GM12878 (cell line): Measurements from ENCODE around the gene CBX8. TPM values are rescaled to one million over a fixed set of nuclear protein-coding genes. Genes with fewer than 3 reads are reported as not detected.

ENCODE experiments used
- ATAC-seq: fragments of 200-7000 bp; cut with Tn5 transposase; 3 replicates; pipeline ENCODE4 v1.9.1; 2020; ENCODE audit warnings: mild to moderate bottlenecking, moderate library complexity
- BruUV-seq: library from RNA; stranded (reverse); fragments of 400-500 nt; replicated peaks from 2 replicates; lab custom pipeline; 2021; lab: Mats Ljungman, UMichigan
- CTCF ChIA-PET: fragments of 300-600 bp; sonication (Branson Sonifier 250); formaldehyde crosslinking; extraction: SDS; loops from one replicate; lab custom pipeline; 2021; ENCODE audit warnings: inconsistent platforms; lab: Yijun Ruan, JAX
- POLR2A ChIA-PET: fragments of 350-600 bp; formaldehyde crosslinking; extraction: SDS; loops from one replicate; lab custom pipeline; 2021; ENCODE audit warnings: inconsistent platforms; lab: Charles Lee
- RAD21 ChIA-PET: fragments of 300-600 bp; sonication (Branson Sonifier 250); formaldehyde crosslinking; loops from one replicate; lab custom pipeline; 2023; ENCODE audit warnings: antibody characterized with exemption; ENCODE audit not compliant: unreplicated experiment; lab: Charles Lee
- SMC1A ChIA-PET: fragments of 300-600 bp; sonication (Branson Sonifier 250); formaldehyde crosslinking; loops from one replicate; lab custom pipeline; 2023; ENCODE audit not compliant: unreplicated experiment, uncharacterized antibody; lab: Charles Lee
- DNase-seq: peaks from one replicate; pipeline ENCODE4 v3.0.0-alpha.2; 2011; ENCODE audit warnings: low read depth, low spot score
- FAIRE-seq: peaks from 3 replicates; lab custom pipeline; 2011; peaks lifted over from hg19 to GRCh38; lab: Jason Lieb, UNC
- H2AFZ ChIP-seq: 2 replicates; pipeline ENCODE4 v1.6.0; 2011; ENCODE audit warnings: low read depth, low read length, control low read depth; ENCODE audit not compliant: control insufficient read depth
- H3K27ac ChIP-seq: 2 replicates; pipeline ENCODE4 v1.5.1; 2011; ENCODE audit warnings: control low read depth; ENCODE audit not compliant: control insufficient read depth, insufficient read depth
- H3K27me3 ChIP-seq, 2 experiments: replicated peaks in 1 of 2; 2 replicates each; pipeline versions ENCODE4 v1.6.0 to v1.6.1; 2011; ENCODE audit warnings: low read length in 1 of 2; ENCODE audit not compliant: control insufficient read depth in 2 of 2, insufficient read depth in 2 of 2
- H3K36me3 ChIP-seq, 2 experiments: 2 replicates each; pipeline ENCODE4 v1.5.1; 2011; ENCODE audit warnings: low read length in 1 of 2; ENCODE audit not compliant: control insufficient read depth in 2 of 2, insufficient read depth in 2 of 2
- H3K4me1 ChIP-seq: 2 replicates; pipeline ENCODE4 v1.6.1; 2011; ENCODE audit warnings: mild to moderate bottlenecking, low read length, moderate library complexity, mixed read lengths; ENCODE audit not compliant: control insufficient read depth, insufficient read depth
- H3K4me2 ChIP-seq: 2 replicates; pipeline ENCODE4 v1.6.0; 2011; ENCODE audit warnings: control low read depth; ENCODE audit not compliant: control insufficient read depth, insufficient read depth
- H3K4me3 ChIP-seq: fragments of 200-600 bp; sonication (generic); 2 replicates; pipeline ENCODE4 v1.5.1; 2016
- H3K79me2 ChIP-seq: 2 replicates; pipeline ENCODE4 v1.6.0; 2011; ENCODE audit warnings: low read length; ENCODE audit not compliant: control insufficient read depth, insufficient read depth
- H3K9ac ChIP-seq: 2 replicates; pipeline ENCODE4 v1.8.0; 2011; ENCODE audit warnings: low read length, control low read depth, mixed read lengths; ENCODE audit not compliant: control insufficient read depth, insufficient read depth
- H3K9me3 ChIP-seq: replicated peaks from 3 replicates; pipeline ENCODE4 v1.5.1; 2011; ENCODE audit warnings: mild to moderate bottlenecking, low read length; ENCODE audit not compliant: control insufficient read depth, insufficient read depth
- H4K20me1 ChIP-seq: 2 replicates; pipeline ENCODE4 v1.6.0; 2011; ENCODE audit not compliant: control insufficient read depth, insufficient read depth
- EP300 ChIP-seq, 2 experiments: fragments of 150-350 bp in 1 of 2; IDR thresholded peaks; 2 replicates each; pipeline ENCODE4 v1.6.1; 2011 to 2012; ENCODE audit warnings: low read depth in 2 of 2, low read length in 2 of 2, borderline replicate concordance in 1 of 2, improper control_type of control experiment in 1 of 2, inconsistent platforms in 1 of 2; ENCODE audit not compliant: control insufficient read depth in 1 of 2
- KDM1A ChIP-seq: fragments of 200-600 bp; sonication (generic); IDR thresholded peaks from 2 replicates; pipeline ENCODE4 v1.6.1; 2016; ENCODE audit warnings: borderline replicate concordance
- RAD51 ChIP-seq: fragments of 450-650 bp; IDR thresholded peaks from 2 replicates; pipeline ENCODE4 v1.6.1; 2016; ENCODE audit warnings: moderate library complexity, mild to moderate bottlenecking, inconsistent platforms
- YBX1 ChIP-seq: fragments of 450-650 bp; IDR thresholded peaks from 2 replicates; pipeline ENCODE4 v1.6.1; 2016; ENCODE audit warnings: antibody characterized with exemption
- WGBS: methylation state at CpG from one replicate; pipeline ENCODE4 v1.1.6; 2016; ENCODE audit warnings: low lambda C conversion rate; ENCODE audit not compliant: insufficient replicate concordance, insufficient coverage; ENCODE audit errors: missing lambda C conversion rate; 5-methylcytosine and 5-hydroxymethylcytosine counted together
- in situ Hi-C: fragments of 300-500 bp; cut with MboI; formaldehyde crosslinking; loops from 9 replicates; pipeline ENCODE4 v1.14.3; 2018; ENCODE audit warnings: mixed read lengths
- intact Hi-C: fragments of 100-400 bp; cut with micrococcal nuclease; formaldehyde crosslinking; loops from one replicate; pipeline ENCODE4 v1.14.2; 2022; ENCODE audit not compliant: unreplicated experiment
- polyA plus RNA-seq, 11 experiments: library from polyadenylated mRNA; depleted of rRNA in 4 of 11; unstranded in 6 of 11; stranded (reverse) in 5 of 11; fragments of >200 nt; fragmentation: Nextera tagmentation in 4 of 11; fragmentation: Illumina TruSeq in 1 of 11; extraction: Ambion mirVana in 4 of 11; extraction: Trizol in 1 of 11; gene quantifications; 1 replicate in 1 of 11; 2 replicates in 10 of 11; pipeline versions ENCODE4 v1.2.1 to v1.2.3, GENCODE V29; 2011 to 2016; ENCODE audit warnings: inconsistent platforms in 2 of 11, missing spikeins in 2 of 11, low read depth in 1 of 11
- total RNA-seq, 4 experiments: library from RNA; depleted of rRNA in 3 of 4; stranded (reverse); fragments of >200 nt in 3 of 4; fragmentation: Illumina TruSeq in 1 of 4; extraction: Trizol in 1 of 4; gene quantifications; 2 replicates each; pipeline versions ENCODE4 v1.2.1 to v1.2.3, GENCODE V29; 2013 to 2021
- TF ChIP-seq, protein P1 (sequence below): fragments of 450-650 bp; formaldehyde crosslinking; IDR thresholded peaks from 2 replicates; pipeline ENCODE4 v1.4.0; 2020; ENCODE audit warnings: mild to moderate bottlenecking, moderate library complexity

The CBX8 gene
- total and polyA plus RNA-seq, 10 of the 15 experiments (the other 5 are each of a cell fraction or from before 2014, with no cell fraction given), result 0.03 to 6.7 (median 1.9) TPM

DNA sequence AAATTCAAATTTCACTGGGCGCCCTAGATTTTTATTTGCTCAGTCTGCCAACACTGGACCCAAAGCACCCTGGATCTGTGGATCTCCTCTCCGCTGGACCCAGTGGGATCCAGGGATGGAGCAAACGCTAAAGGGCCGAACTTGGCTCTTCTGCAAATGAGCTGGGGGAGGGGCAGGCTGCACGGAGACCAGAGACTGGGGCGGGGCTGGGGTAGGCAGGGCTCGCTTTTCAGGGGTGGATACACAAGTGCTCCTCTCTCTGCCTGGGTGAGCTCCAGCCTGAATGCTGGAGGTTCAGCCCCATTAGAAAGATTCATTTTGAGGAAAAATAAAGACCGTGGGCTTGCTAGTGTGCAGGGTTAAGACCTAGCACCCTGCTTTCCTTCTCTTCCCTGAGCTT is 33.4 kb upstream of the CBX8 start:
- H3K27ac ChIP-seq, result no peak overlapping the region
- SMC1A ChIA-PET, result no interaction called here
- BruUV-seq, result no TSS peak
- POLR2A ChIA-PET, result no interaction called here
- RAD21 ChIA-PET, result no interaction called here
- no peak for FAIRE-seq
- H3K79me2 ChIP-seq, result no peaks in the 10 kb centered on the region
- no peaks in the 10 kb centered on the region for H3K9me3 ChIP-seq
- no peak overlapping the region for H2AFZ ChIP-seq
- 88% methylated on average over 8 of the region's 8 CpGs for WGBS
- TF ChIP-seq EP300 (IDR thresholded peaks at IDR 0.05; ENCODE audit: borderline replicate concordance in 1 of 2, control insufficient read depth in 1 of 2, low read depth in 2 of 2, low read length in 2 of 2), result no peak
- TF ChIP-seq YBX1, result no peak
- TF ChIP-seq KDM1A, result no peak
- no peak for TF ChIP-seq RAD51
- TF ChIP-seq, protein P1, sequence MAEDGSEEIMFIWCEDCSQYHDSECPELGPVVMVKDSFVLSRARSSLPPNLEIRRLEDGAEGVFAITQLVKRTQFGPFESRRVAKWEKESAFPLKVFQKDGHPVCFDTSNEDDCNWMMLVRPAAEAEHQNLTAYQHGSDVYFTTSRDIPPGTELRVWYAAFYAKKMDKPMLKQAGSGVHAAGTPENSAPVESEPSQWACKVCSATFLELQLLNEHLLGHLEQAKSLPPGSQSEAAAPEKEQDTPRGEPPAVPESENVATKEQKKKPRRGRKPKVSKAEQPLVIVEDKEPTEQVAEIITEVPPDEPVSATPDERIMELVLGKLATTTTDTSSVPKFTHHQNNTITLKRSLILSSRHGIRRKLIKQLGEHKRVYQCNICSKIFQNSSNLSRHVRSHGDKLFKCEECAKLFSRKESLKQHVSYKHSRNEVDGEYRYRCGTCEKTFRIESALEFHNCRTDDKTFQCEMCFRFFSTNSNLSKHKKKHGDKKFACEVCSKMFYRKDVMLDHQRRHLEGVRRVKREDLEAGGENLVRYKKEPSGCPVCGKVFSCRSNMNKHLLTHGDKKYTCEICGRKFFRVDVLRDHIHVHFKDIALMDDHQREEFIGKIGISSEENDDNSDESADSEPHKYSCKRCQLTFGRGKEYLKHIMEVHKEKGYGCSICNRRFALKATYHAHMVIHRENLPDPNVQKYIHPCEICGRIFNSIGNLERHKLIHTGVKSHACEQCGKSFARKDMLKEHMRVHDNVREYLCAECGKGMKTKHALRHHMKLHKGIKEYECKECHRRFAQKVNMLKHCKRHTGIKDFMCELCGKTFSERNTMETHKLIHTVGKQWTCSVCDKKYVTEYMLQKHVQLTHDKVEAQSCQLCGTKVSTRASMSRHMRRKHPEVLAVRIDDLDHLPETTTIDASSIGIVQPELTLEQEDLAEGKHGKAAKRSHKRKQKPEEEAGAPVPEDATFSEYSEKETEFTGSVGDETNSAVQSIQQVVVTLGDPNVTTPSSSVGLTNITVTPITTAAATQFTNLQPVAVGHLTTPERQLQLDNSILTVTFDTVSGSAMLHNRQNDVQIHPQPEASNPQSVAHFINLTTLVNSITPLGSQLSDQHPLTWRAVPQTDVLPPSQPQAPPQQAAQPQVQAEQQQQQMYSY, result no peak
- H3K4me1 ChIP-seq, result peaks cover 4% of the 10 kb centered on the region; the same call in 1 of the 2 replicates
- no peak for DNase-seq
- no peak overlapping the region for H3K4me2 ChIP-seq
- in situ Hi-C loops (no loop called here), intact Hi-C loops (no loop called here)
- H3K27me3 ChIP-seq, result no peaks in the 10 kb centered on the region
- no peak overlapping the region for H3K9ac ChIP-seq
- no peaks in the 10 kb centered on the region for H4K20me1 ChIP-seq
- H3K36me3 ChIP-seq, result peaks cover 0 to 15% of the 10 kb centered on the region in 2 experiments; a peak in 2 of 4 replicates
- H3K4me3 ChIP-seq, result no peak overlapping the region
- CTCF ChIA-PET, result no interaction called here
- ATAC-seq, result no peak
